GM12878 (cell line): ENCODE measurements around the gene AMH. TPM values are rescaled to one million over a fixed set of nuclear protein-coding genes. Genes with fewer than 3 reads are reported as not detected.

Experiments
- ATF7 ChIP-seq: fragments of 450-650 bp; IDR thresholded peaks from 2 replicates; pipeline ENCODE4 v1.6.1; 2016; ENCODE audit warnings: low read depth, mild to moderate bottlenecking
- BMI1 ChIP-seq: fragments of 450-650 bp; IDR thresholded peaks from 2 replicates; pipeline ENCODE4 v1.6.1; 2016; ENCODE audit warnings: mild to moderate bottlenecking, moderate library complexity, borderline replicate concordance
- CBX5 ChIP-seq: sonication (generic); IDR thresholded peaks from 2 replicates; pipeline ENCODE4 v1.6.1; 2016; ENCODE audit warnings: low read depth, moderate library complexity, mild to moderate bottlenecking, inconsistent platforms
- CUX1 ChIP-seq: IDR thresholded peaks from 2 replicates; pipeline ENCODE4 v1.6.1; 2012; ENCODE audit warnings: improper control_type of control experiment, low read depth, low read length; ENCODE audit not compliant: insufficient replicate concordance
- JUNB ChIP-seq: IDR thresholded peaks from 2 replicates; pipeline ENCODE4 v1.6.1; 2016; ENCODE audit warnings: antibody characterized with exemption, mild to moderate bottlenecking
- MYB ChIP-seq: fragments of 150-350 bp; IDR thresholded peaks from 2 replicates; pipeline ENCODE4 v1.6.1; 2014; ENCODE audit warnings: mild to moderate bottlenecking, low read depth, low read length, borderline replicate concordance
- NBN ChIP-seq: fragments of 450-650 bp; IDR thresholded peaks from 2 replicates; pipeline ENCODE4 v1.6.1; 2016
- NFYA ChIP-seq: IDR thresholded peaks from 2 replicates; pipeline ENCODE4 v1.6.1; 2011; ENCODE audit warnings: low read depth, mild to moderate bottlenecking, low read length, improper control_type of control experiment, borderline replicate concordance
- PAX5 ChIP-seq: IDR thresholded peaks from 2 replicates; pipeline ENCODE4 v1.6.1; 2011; ENCODE audit warnings: low read depth, low read length, borderline replicate concordance
- PAX8 ChIP-seq: fragments of 450-650 bp; IDR thresholded peaks from 2 replicates; pipeline ENCODE4 v1.6.1; 2017; ENCODE audit warnings: mild to moderate bottlenecking, moderate library complexity
- PML ChIP-seq: IDR thresholded peaks from 2 replicates; pipeline ENCODE4 v1.6.1; 2012; ENCODE audit warnings: low read length, inconsistent platforms
- RAD21 ChIP-seq: IDR thresholded peaks from 2 replicates; pipeline ENCODE4 v1.6.1; 2011; ENCODE audit warnings: mild to moderate bottlenecking, low read depth, low read length, moderate library complexity; ENCODE audit not compliant: insufficient read depth
- SMC3 ChIP-seq: IDR thresholded peaks from 2 replicates; pipeline ENCODE4 v1.6.1; 2011; ENCODE audit warnings: low read length, improper control_type of control experiment, borderline replicate concordance
- SP1 ChIP-seq: IDR thresholded peaks from one replicate; pipeline ENCODE4 v1.6.1; 2011; ENCODE audit warnings: low read depth, low read length
- TCF12 ChIP-seq: IDR thresholded peaks from 2 replicates; pipeline ENCODE4 v1.6.1; 2011; ENCODE audit warnings: low read depth, mild to moderate bottlenecking, low read length
- TCF7 ChIP-seq: IDR thresholded peaks from 2 replicates; pipeline ENCODE4 v1.6.1; 2014; ENCODE audit warnings: antibody characterized with exemption, borderline replicate concordance
- YBX1 ChIP-seq: fragments of 450-650 bp; IDR thresholded peaks from 2 replicates; pipeline ENCODE4 v1.6.1; 2016; ENCODE audit warnings: antibody characterized with exemption
- YY1 ChIP-seq: IDR thresholded peaks from 2 replicates; pipeline ENCODE4 v1.6.1; 2011; ENCODE audit warnings: low read depth, mild to moderate bottlenecking, low read length
- ZNF24 ChIP-seq: fragments of 450-650 bp; IDR thresholded peaks from 2 replicates; pipeline ENCODE4 v1.6.1; 2017; ENCODE audit warnings: antibody characterized with exemption, mild to moderate bottlenecking
- ZNF384 ChIP-seq: IDR thresholded peaks from 2 replicates; pipeline ENCODE4 v1.6.1; 2012; ENCODE audit warnings: low read depth, mild to moderate bottlenecking, low read length, improper control_type of control experiment, borderline replicate concordance
- polyA plus RNA-seq, 11 experiments: library from polyadenylated mRNA; depleted of rRNA in 4 of 11; unstranded in 6 of 11; stranded (reverse) in 5 of 11; fragments of >200 nt; fragmentation: Nextera tagmentation in 4 of 11; fragmentation: Illumina TruSeq in 1 of 11; extraction: Ambion mirVana in 4 of 11; extraction: Trizol in 1 of 11; gene quantifications; 1 replicate in 1 of 11; 2 replicates in 10 of 11; pipeline versions ENCODE4 v1.2.1 to v1.2.3, GENCODE V29; 2011 to 2016; ENCODE audit warnings: inconsistent platforms in 2 of 11, missing spikeins in 2 of 11, low read depth in 1 of 11
- total RNA-seq, 4 experiments: library from RNA; depleted of rRNA in 3 of 4; stranded (reverse); fragments of >200 nt in 3 of 4; fragmentation: Illumina TruSeq in 1 of 4; extraction: Trizol in 1 of 4; gene quantifications; 2 replicates each; pipeline versions ENCODE4 v1.2.1 to v1.2.3, GENCODE V29; 2013 to 2021
- TF ChIP-seq, protein P1 (sequence below): fragments of 450-650 bp; formaldehyde crosslinking; IDR thresholded peaks from 2 replicates; pipeline ENCODE4 v1.4.0; 2022; ENCODE audit warnings: mild to moderate bottlenecking, moderate library complexity
- TF ChIP-seq, protein P2 (sequence below): IDR thresholded peaks from 2 replicates; pipeline ENCODE4 v1.6.1; 2011; ENCODE audit warnings: borderline replicate concordance, low read depth, mild to moderate bottlenecking, moderate library complexity, low read length; ENCODE audit not compliant: insufficient read depth, poor library complexity, severe bottlenecking

Gene AMH
- total and polyA plus RNA-seq, 10 of the 15 experiments (the other 5 are each of a cell fraction or from before 2014, with no cell fraction given): 0.17 to 3.5 (median 0.81) TPM; not detected in 4

- TF ChIP-seq CUX1: no peak
- no peak for TF ChIP-seq SMC3
- TF ChIP-seq, protein P1, sequence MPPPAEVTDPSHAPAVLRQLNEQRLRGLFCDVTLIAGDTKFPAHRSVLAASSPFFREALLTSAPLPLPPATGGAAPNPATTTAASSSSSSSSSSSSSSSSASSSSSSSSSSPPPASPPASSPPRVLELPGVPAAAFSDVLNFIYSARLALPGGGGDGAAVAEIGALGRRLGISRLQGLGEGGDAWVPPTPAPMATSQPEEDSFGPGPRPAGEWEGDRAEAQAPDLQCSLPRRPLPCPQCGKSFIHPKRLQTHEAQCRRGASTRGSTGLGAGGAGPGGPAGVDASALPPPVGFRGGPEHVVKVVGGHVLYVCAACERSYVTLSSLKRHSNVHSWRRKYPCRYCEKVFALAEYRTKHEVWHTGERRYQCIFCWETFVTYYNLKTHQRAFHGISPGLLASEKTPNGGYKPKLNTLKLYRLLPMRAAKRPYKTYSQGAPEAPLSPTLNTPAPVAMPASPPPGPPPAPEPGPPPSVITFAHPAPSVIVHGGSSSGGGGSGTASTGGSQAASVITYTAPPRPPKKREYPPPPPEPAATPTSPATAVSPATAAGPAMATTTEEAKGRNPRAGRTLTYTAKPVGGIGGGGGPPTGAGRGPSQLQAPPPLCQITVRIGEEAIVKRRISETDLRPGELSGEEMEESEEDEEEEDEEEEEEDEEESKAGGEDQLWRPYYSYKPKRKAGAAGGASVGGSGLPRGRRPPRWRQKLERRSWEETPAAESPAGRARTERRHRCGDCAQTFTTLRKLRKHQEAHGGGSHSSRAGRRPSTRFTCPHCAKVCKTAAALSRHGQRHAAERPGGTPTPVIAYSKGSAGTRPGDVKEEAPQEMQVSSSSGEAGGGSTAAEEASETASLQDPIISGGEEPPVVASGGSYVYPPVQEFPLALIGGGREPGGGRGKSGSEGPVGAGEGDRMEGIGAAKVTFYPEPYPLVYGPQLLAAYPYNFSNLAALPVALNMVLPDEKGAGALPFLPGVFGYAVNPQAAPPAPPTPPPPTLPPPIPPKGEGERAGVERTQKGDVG (CRISPR knock-in tag): no peak
- no peak for TF ChIP-seq PAX8
- no peak for TF ChIP-seq MYB
- TF ChIP-seq, protein P2, sequence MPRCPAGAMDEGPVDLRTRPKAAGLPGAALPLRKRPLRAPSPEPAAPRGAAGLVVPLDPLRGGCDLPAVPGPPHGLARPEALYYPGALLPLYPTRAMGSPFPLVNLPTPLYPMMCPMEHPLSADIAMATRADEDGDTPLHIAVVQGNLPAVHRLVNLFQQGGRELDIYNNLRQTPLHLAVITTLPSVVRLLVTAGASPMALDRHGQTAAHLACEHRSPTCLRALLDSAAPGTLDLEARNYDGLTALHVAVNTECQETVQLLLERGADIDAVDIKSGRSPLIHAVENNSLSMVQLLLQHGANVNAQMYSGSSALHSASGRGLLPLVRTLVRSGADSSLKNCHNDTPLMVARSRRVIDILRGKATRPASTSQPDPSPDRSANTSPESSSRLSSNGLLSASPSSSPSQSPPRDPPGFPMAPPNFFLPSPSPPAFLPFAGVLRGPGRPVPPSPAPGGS: peak; percentile 63
- TF ChIP-seq JUNB: peak; percentile 59; the same call in 1 of the 2 replicates
- TF ChIP-seq NFYA: no peak
- TF ChIP-seq ATF7: peak; percentile 31; the same call in 1 of the 2 replicates
- no peak for TF ChIP-seq BMI1
- peak; percentile 40 for TF ChIP-seq SP1
- no peak for TF ChIP-seq TCF7
- 0 out of 2 replicates have a peak, but pooled peaks have one; percentile 19 for TF ChIP-seq TCF12
- 0 out of 2 replicates have a peak, but pooled peaks have one; percentile 27 for TF ChIP-seq NBN
- TF ChIP-seq PML: no peak
- peak; percentile 35; the same call in 1 of the 2 replicates for TF ChIP-seq YY1
- no peak for TF ChIP-seq PAX5
- no peak for TF ChIP-seq CBX5
- TF ChIP-seq ZNF384: peak; percentile 11; the same call in 1 of the 2 replicates
- TF ChIP-seq RAD21: no peak
- TF ChIP-seq ZNF24: no peak
- TF ChIP-seq YBX1: no peak
Observed at GRCh38 chr19:2289714-2290435, 40.8 kb downstream of the AMH start (continued).
